IMR-90 (cell line): ENCODE results near the gene PDE4B. TPM values are rescaled to one million over a fixed set of nuclear protein-coding genes. Genes with fewer than 3 reads are reported as not detected.

Experiments used
- ATAC-seq: fragments of 200-7000 bp; cut with Tn5 transposase; 2 replicates; pipeline ENCODE4 v1.9.1; 2020; ENCODE audit warnings: low read depth, mild to moderate bottlenecking, moderate library complexity
- BruUV-seq: library from RNA; stranded (reverse); fragments of 400-500 nt; replicated peaks from 2 replicates; lab custom pipeline; 2021; lab: Mats Ljungman, UMichigan
- CTCF ChIA-PET: fragments of 300-600 bp; formaldehyde crosslinking; extraction: SDS; loops from one replicate; lab custom pipeline; 2021; ENCODE audit warnings: antibody characterized with exemption; lab: Yijun Ruan, JAX
- POLR2A ChIA-PET: fragments of 300-600 bp; sonication (Branson Sonifier 250); formaldehyde crosslinking; loops from one replicate; lab custom pipeline; 2022; ENCODE audit warnings: antibody characterized with exemption; ENCODE audit not compliant: unreplicated experiment; lab: Charles Lee
- DNase-seq: peaks from one replicate; pipeline ENCODE4 v3.0.0; 2013
- H2AFZ ChIP-seq: replicated peaks from 2 replicates; pipeline ENCODE3; 2013; ENCODE audit warnings: low read length, mild to moderate bottlenecking; ENCODE audit not compliant: poor library complexity
- H2AK5ac ChIP-seq: 2 replicates; pipeline ENCODE4 v1.6.1; 2013; ENCODE audit warnings: low read depth, low read length, inconsistent platforms
- H2AK9ac ChIP-seq: replicated peaks from 2 replicates; pipeline ENCODE3; 2013; ENCODE audit warnings: mild to moderate bottlenecking, low read depth, low read length, moderate library complexity; ENCODE audit not compliant: poor library complexity
- H2BK120ac ChIP-seq: 2 replicates; pipeline ENCODE4 v1.6.1; 2013; ENCODE audit warnings: low read depth, low read length, inconsistent platforms
- H2BK15ac ChIP-seq: 3 replicates; pipeline ENCODE4 v1.6.1; 2013; ENCODE audit warnings: low read depth, low read length, inconsistent platforms
- H2BK20ac ChIP-seq: 2 replicates; pipeline ENCODE4 v1.6.1; 2013; ENCODE audit warnings: low read depth, mild to moderate bottlenecking, inconsistent platforms, low read length, moderate library complexity
- H2BK5ac ChIP-seq: 2 replicates; pipeline ENCODE4 v1.6.1; 2013; ENCODE audit warnings: mild to moderate bottlenecking, low read depth, low read length, inconsistent platforms; ENCODE audit not compliant: poor library complexity, severe bottlenecking
- H3K14ac ChIP-seq: replicated peaks from 2 replicates; pipeline ENCODE4 v1.6.1; 2013; ENCODE audit warnings: low read depth, low read length, inconsistent platforms
- H3K18ac ChIP-seq: 2 replicates; pipeline ENCODE4 v1.6.1; 2013; ENCODE audit warnings: low read depth, low read length, control low read depth
- H3K23ac ChIP-seq: 2 replicates; pipeline ENCODE4 v1.6.1; 2013; ENCODE audit warnings: low read depth, low read length, inconsistent platforms
- H3K27ac ChIP-seq: 2 replicates; pipeline ENCODE4 v1.5.1; 2013; ENCODE audit warnings: mild to moderate bottlenecking, control low read depth, low read length; ENCODE audit not compliant: insufficient read depth
- H3K27me3 ChIP-seq: 2 replicates; pipeline ENCODE4 v1.6.1; 2013; ENCODE audit warnings: low read length; ENCODE audit not compliant: control insufficient read depth, insufficient read depth
- H3K36me3 ChIP-seq: 2 replicates; pipeline ENCODE4 v1.6.1; 2013; ENCODE audit warnings: low read length, mixed read lengths; ENCODE audit not compliant: control insufficient read depth, insufficient read depth
- H3K4ac ChIP-seq: 2 replicates; pipeline ENCODE4 v1.6.1; 2013; ENCODE audit warnings: low read depth, low read length, inconsistent platforms
- H3K4me1 ChIP-seq: 2 replicates; pipeline ENCODE4 v1.6.1; 2013; ENCODE audit warnings: low read length, mixed read lengths; ENCODE audit not compliant: control insufficient read depth, insufficient read depth
- H3K4me2 ChIP-seq: 2 replicates; pipeline ENCODE4 v1.6.1; 2013; ENCODE audit warnings: low read depth, mild to moderate bottlenecking, control low read depth, low read length, moderate library complexity
- H3K4me3 ChIP-seq: 2 replicates; pipeline ENCODE4 v1.5.1; 2013; ENCODE audit warnings: low read depth, mild to moderate bottlenecking, control low read depth, low read length, moderate library complexity; ENCODE audit not compliant: insufficient read depth
- H3K56ac ChIP-seq: 2 replicates; pipeline ENCODE4 v1.6.1; 2013; ENCODE audit warnings: low read length, inconsistent platforms; ENCODE audit not compliant: insufficient read depth; ENCODE audit errors: extremely low read depth
- H3K79me1 ChIP-seq, 2 experiments: 2 replicates each; pipeline ENCODE4 v1.6.1; 2013; ENCODE audit warnings: low read length in 2 of 2, inconsistent platforms in 1 of 2, low read depth in 1 of 2
- H3K9ac ChIP-seq: 2 replicates; pipeline ENCODE4 v1.6.1; 2013; ENCODE audit warnings: low read depth, low read length, control low read depth
- H3K9me1 ChIP-seq: 2 replicates; pipeline ENCODE4 v1.6.1; 2013; ENCODE audit warnings: low read length, inconsistent platforms; ENCODE audit not compliant: insufficient read depth
- H3K9me3 ChIP-seq: 2 replicates; pipeline ENCODE4 v1.6.1; 2013; ENCODE audit warnings: low read length; ENCODE audit not compliant: control insufficient read depth, insufficient read depth
- H4K20me1 ChIP-seq: 2 replicates; pipeline ENCODE4 v1.6.1; 2013; ENCODE audit warnings: low read length, inconsistent platforms; ENCODE audit not compliant: insufficient read depth
- H4K5ac ChIP-seq: 2 replicates; pipeline ENCODE4 v1.6.1; 2013; ENCODE audit warnings: mild to moderate bottlenecking, low read depth, low read length, control low read depth
- H4K8ac ChIP-seq, 2 experiments: 2 replicates each; pipeline ENCODE4 v1.6.1; 2013; ENCODE audit warnings: low read depth in 2 of 2, low read length in 2 of 2, control low read depth in 1 of 2, inconsistent platforms in 1 of 2
- H4K91ac ChIP-seq: 2 replicates; pipeline ENCODE4 v1.6.1; 2013; ENCODE audit warnings: low read depth, low read length, inconsistent platforms; ENCODE audit not compliant: insufficient read depth
- BHLHE40 ChIP-seq: fragments of 150-350 bp; IDR thresholded peaks from 2 replicates; pipeline ENCODE4 v1.6.1; 2016; ENCODE audit warnings: mild to moderate bottlenecking, low read depth, low read length
- CEBPB ChIP-seq: IDR thresholded peaks from 2 replicates; pipeline ENCODE4 v1.6.1; 2012; ENCODE audit warnings: low read depth, low read length, improper control_type of control experiment
- CHD1 ChIP-seq: IDR thresholded peaks from 2 replicates; pipeline ENCODE4 v1.6.1; 2012; ENCODE audit warnings: low read depth, low read length, improper control_type of control experiment
- FOS ChIP-seq: fragments of 150-350 bp; IDR thresholded peaks from 2 replicates; pipeline ENCODE4 v1.6.1; 2016; ENCODE audit warnings: low read depth, low read length
- MAFK ChIP-seq: IDR thresholded peaks from 2 replicates; pipeline ENCODE4 v1.6.1; 2012; ENCODE audit warnings: low read depth, low read length, improper control_type of control experiment
- MAZ ChIP-seq: IDR thresholded peaks from 2 replicates; pipeline ENCODE4 v1.6.1; 2012; ENCODE audit warnings: low read depth, mild to moderate bottlenecking, low read length, improper control_type of control experiment, moderate library complexity, borderline replicate concordance
- MXI1 ChIP-seq: IDR thresholded peaks from 2 replicates; pipeline ENCODE4 v1.6.1; 2012; ENCODE audit warnings: low read depth, mild to moderate bottlenecking, low read length, moderate library complexity, borderline replicate concordance
- NFE2L2 ChIP-seq: fragments of 150-350 bp; IDR thresholded peaks from 2 replicates; pipeline ENCODE4 v1.6.1; 2016; ENCODE audit warnings: low read depth, mild to moderate bottlenecking, low read length
- POLR2A ChIP-seq: IDR thresholded peaks from 2 replicates; pipeline ENCODE4 v1.6.1; 2012; ENCODE audit warnings: mild to moderate bottlenecking, low read depth, low read length
- RAD21 ChIP-seq: IDR thresholded peaks from 2 replicates; pipeline ENCODE4 v1.6.1; 2012; ENCODE audit warnings: low read length, improper control_type of control experiment
- RCOR1 ChIP-seq: IDR thresholded peaks from 2 replicates; pipeline ENCODE4 v1.6.1; 2012; ENCODE audit warnings: mild to moderate bottlenecking, low read length, improper control_type of control experiment; ENCODE audit not compliant: insufficient replicate concordance
- RFX5 ChIP-seq: IDR thresholded peaks from 2 replicates; pipeline ENCODE4 v1.8.0; 2012; ENCODE audit warnings: low read depth, mild to moderate bottlenecking, low read length, moderate library complexity
- SMC3 ChIP-seq: fragments of 150-350 bp; IDR thresholded peaks from 2 replicates; pipeline ENCODE4 v1.6.1; 2016; ENCODE audit warnings: low read depth, mild to moderate bottlenecking, antibody characterized with exemption, low read length, moderate library complexity
- WGBS, 2 experiments: methylation state at CpG; one replicate each; pipeline versions ENCODE4 v1.1.5 to v1.1.7; 2013; ENCODE audit warnings: missing lambda C conversion rate in 2 of 2; ENCODE audit not compliant: insufficient read length in 1 of 2; ENCODE audit errors: extremely low coverage in 2 of 2; 5-methylcytosine and 5-hydroxymethylcytosine counted together
- dilution Hi-C: fragments of 300-500 bp; cut with HindIII; formaldehyde crosslinking; loops from one replicate; pipeline ENCODE4 v1.14.3; 2018; ENCODE audit warnings: low sequenced_read_pairs; ENCODE audit not compliant: unreplicated experiment
- in situ Hi-C: fragments of 300-500 bp; cut with MboI; formaldehyde crosslinking; loops from 3 replicates; pipeline ENCODE4 v1.14.3; 2019; ENCODE audit warnings: low sequenced_read_pairs, inconsistent platforms, mixed read lengths
- intact Hi-C: fragments of 100-400 bp; cut with micrococcal nuclease; formaldehyde crosslinking; loops from 2 replicates; pipeline ENCODE4 v1.10.0; 2022
- polyA plus RNA-seq, 3 experiments: library from polyadenylated mRNA; depleted of rRNA; stranded (reverse); fragments of >200 nt; gene quantifications; 2 replicates each; pipeline ENCODE4 v1.2.3, GENCODE V29; 2012; ENCODE audit warnings: low replicate concordance in 1 of 3
- total RNA-seq: library from RNA; depleted of rRNA; stranded (reverse); fragments of >200 nt; gene quantifications from 2 replicates; pipeline ENCODE4 v1.2.3, GENCODE V29; 2012
- TF ChIP-seq, protein P1 (sequence below): conservative IDR thresholded peaks from 2 replicates; pipeline ENCODE4 v1.5.1; 2012; ENCODE audit warnings: mild to moderate bottlenecking, low read depth, low read length, improper control_type of control experiment
- TF ChIP-seq, protein P2 (sequence below): fragments of 150-350 bp; IDR thresholded peaks from 2 replicates; pipeline ENCODE4 v1.6.1; 2017; ENCODE audit warnings: mild to moderate bottlenecking, antibody characterized with exemption, low read length, low read depth
- TF ChIP-seq, protein P3 (sequence below): fragments of 150-350 bp; IDR thresholded peaks from 2 replicates; pipeline ENCODE4 v1.6.1; 2016; ENCODE audit warnings: low read depth, mild to moderate bottlenecking, low read length, moderate library complexity, borderline replicate concordance

PDE4B gene
- total and polyA plus RNA-seq, 2 of the 4 experiments (the other 2 are of a cell fraction) = 5.8 to 21.3 TPM

DNA sequence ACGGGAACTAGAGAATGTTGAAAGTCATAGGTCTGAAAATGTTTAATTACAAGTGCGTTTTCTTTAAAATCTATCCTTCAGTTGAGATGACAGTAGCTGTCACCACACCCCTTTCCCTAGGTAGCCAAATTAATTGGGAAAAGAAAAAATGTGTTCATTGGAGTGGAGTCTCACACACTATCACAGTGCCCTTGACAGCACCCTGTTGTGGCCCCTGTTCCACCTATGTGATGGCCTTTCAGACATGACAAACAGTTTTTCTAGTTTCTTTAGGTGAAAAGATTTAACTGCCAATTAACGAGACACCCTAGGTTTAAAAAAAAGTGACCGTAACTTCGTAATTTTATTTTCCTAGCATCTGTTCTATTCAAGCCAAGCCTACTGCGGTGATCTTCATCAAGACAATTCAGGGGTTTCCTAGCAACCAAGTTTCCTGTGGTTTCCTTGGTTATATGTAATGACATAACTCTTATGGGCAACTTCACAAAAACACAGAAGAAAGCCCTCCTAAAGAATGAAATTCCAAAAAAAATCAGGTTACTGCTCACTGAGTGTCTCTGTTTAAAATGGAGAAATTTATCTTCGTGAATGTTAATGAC, 298.3 kb downstream of the PDE4B start:
- Histone ChIP-seq H3K56ac (no peak overlapping the region), H2AK9ac (no peak overlapping the region), H3K36me3 (no peaks in the 10 kb centered on the region), H4K8ac (no peak overlapping the region), H3K9me1 (no peaks in the 10 kb centered on the region), H3K9me3 (no peaks in the 10 kb centered on the region), H2BK5ac (no peak overlapping the region), H3K4me1 (no peaks in the 10 kb centered on the region), H2AFZ (no peak overlapping the region), H3K4ac (no peak overlapping the region), H3K79me1 (no peaks in the 10 kb centered on the region), H4K5ac (no peak overlapping the region), H3K27me3 (no peaks in the 10 kb centered on the region), H3K4me3 (no peak overlapping the region), H3K14ac (no peak overlapping the region), H3K9ac (no peak overlapping the region), H3K4me2 (no peak overlapping the region), H2BK120ac (no peak overlapping the region), H3K23ac (no peak overlapping the region), H3K18ac (no peak overlapping the region), H2BK20ac (no peak overlapping the region), H3K27ac (no peak overlapping the region), H4K20me1 (no peaks in the 10 kb centered on the region), H2BK15ac (no peak overlapping the region), H2AK5ac (no peak overlapping the region), H4K91ac (no peak overlapping the region)
- intact Hi-C loops = no loop called here
- no peak for DNase-seq
- ChIA-PET POLR2A (no interaction called here), CTCF (no interaction called here)
- WGBS, 2 experiments = no CpG with 5 or more reads among the region's 7 CpGs
- dilution Hi-C loops = no loop called here
- ATAC-seq = no peak
- in situ Hi-C loops = no loop called here
- TF ChIP-seq POLR2A (no peak), RCOR1 (no peak), RFX5 (no peak), FOS (no peak), MAZ (no peak), NFE2L2 (no peak), MXI1 (no peak), BHLHE40 (no peak), MAFK (no peak), RAD21 (no peak), CEBPB (no peak), CHD1 (no peak), SMC3 (no peak)
- TF ChIP-seq, protein P1, sequence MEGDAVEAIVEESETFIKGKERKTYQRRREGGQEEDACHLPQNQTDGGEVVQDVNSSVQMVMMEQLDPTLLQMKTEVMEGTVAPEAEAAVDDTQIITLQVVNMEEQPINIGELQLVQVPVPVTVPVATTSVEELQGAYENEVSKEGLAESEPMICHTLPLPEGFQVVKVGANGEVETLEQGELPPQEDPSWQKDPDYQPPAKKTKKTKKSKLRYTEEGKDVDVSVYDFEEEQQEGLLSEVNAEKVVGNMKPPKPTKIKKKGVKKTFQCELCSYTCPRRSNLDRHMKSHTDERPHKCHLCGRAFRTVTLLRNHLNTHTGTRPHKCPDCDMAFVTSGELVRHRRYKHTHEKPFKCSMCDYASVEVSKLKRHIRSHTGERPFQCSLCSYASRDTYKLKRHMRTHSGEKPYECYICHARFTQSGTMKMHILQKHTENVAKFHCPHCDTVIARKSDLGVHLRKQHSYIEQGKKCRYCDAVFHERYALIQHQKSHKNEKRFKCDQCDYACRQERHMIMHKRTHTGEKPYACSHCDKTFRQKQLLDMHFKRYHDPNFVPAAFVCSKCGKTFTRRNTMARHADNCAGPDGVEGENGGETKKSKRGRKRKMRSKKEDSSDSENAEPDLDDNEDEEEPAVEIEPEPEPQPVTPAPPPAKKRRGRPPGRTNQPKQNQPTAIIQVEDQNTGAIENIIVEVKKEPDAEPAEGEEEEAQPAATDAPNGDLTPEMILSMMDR = no peak
- TF ChIP-seq, protein P2, sequence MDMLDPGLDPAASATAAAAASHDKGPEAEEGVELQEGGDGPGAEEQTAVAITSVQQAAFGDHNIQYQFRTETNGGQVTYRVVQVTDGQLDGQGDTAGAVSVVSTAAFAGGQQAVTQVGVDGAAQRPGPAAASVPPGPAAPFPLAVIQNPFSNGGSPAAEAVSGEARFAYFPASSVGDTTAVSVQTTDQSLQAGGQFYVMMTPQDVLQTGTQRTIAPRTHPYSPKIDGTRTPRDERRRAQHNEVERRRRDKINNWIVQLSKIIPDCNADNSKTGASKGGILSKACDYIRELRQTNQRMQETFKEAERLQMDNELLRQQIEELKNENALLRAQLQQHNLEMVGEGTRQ = no peak
- TF ChIP-seq, protein P3, sequence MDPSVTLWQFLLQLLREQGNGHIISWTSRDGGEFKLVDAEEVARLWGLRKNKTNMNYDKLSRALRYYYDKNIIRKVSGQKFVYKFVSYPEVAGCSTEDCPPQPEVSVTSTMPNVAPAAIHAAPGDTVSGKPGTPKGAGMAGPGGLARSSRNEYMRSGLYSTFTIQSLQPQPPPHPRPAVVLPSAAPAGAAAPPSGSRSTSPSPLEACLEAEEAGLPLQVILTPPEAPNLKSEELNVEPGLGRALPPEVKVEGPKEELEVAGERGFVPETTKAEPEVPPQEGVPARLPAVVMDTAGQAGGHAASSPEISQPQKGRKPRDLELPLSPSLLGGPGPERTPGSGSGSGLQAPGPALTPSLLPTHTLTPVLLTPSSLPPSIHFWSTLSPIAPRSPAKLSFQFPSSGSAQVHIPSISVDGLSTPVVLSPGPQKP = no peak
- BruUV-seq = no TSS peak
